Left forelimb (tissue), 1 donor: ENCODE measurements around the gene CHST3.
"Not testable (repeated sequence)": the region's sequence is repeated elsewhere in the genome, so short reads cannot be mapped to it uniquely, and the experiment has no call there.

ENCODE experiments used
- DNase-seq: peaks from one replicate; pipeline ENCODE4 v3.0.0-alpha.2; 2018; ENCODE audit warnings: low spot score

The CHST3 gene

DNA sequence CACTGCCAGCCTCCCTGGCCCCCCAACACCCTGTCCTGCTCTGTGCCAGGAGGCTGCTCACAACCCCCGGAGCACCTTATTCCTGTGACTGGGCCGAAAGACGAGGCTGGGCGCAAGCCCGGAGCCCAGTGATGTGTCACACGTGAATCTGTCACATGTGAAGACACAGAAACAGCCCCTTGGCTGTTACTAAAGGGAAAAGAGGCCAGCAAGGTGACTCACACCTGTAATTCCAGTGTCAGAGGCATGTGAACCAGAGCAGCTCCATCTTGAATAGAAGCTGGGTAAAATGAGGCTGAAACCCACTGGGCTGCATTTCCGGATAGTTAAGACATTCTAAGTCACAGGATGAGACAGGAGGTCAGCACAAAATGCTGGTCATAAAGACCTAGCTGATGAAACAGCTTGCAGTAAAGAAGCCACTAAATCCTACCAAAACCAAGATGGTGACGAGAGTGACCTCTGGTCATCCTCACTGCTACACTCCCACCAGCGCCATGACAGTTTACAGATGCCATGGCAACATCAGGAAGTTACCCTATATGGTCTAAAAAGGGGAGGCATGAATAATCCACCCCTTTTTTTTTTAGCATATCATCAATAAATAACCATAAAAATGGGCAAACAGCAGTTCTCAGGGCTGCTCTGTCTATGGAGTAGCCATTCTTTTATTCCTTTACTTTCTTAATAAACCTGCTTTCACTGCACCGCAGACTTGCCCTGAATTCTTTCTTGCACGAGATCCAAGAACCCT, 68.4 kb downstream of the CHST3 start:
- DNase-seq = not testable (repeated sequence)

DNA sequence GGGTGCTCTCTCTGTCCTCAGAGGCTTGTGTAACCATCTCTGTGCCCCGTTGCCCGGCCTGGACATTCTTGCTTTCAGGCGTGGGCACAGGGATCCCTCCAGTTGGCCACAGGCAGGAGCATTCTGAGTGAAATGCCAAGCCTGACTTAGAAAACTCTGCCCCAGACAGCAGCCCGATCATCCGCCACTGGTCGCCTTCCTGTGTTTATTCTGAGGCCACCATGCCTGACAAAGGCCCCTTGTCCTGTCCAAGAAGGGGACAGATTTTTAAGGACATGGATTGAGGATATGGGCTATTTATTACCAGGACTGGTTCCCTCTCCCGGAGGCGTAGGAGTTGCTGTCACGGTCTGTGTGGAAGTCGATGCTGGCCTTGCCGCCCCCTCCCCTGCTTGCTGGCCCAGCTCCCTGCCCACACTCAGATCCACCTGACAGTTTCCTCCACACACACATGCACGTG, 69.9 kb downstream of the CHST3 start:
- no peak for DNase-seq

DNA sequence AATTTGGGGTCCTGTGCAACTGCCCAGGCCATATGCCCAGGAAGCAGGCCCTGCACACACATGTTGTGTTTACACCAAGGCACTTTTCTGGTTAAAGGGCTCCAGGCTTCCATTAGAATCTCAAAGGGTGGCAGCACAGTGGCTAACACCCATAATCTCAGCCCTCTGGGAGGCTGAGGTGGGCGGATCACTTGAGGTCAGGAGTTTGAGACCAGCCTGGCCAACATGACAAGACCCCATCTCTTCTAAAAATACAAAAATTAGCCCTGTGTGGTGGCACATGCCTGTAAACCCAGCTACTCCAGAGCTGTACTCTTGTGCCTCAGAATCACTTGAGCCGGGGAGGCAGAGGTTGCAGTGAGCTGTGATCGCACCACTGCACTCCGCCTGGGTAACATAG, 70.6 kb downstream of the CHST3 start:
- no peak for DNase-seq

DNA sequence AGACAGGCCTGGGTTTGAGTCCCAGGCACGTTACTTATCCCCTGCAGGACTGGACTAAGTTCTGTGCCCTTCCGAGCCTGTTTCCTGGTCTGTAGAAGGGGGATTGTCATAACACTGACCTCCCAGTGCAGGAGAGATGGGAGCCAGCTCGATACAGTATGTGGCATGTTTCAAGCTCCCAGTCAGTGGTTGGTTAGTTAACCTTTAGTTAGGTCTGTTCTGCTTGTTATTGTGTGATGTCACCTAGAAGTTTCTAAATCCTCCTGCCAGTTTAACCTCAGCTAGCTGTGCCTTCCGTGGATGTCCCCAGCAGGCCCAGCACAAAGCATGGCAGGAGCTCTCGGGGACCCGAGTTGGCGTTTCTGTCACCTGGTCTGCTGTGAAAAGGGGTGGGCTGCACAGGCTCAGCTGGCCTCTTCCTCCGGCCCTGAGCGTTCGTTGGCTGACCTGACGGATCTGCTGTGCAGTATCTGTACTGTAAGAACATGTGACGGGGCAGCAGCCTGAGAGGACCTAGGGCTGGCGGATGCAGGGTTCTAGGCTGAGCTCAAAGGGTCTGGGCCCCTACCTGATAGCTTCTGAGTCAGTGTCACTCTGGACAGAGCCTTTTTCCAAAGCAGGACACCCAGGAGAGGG, 71.2 kb downstream of the CHST3 start:
- DNase-seq = no peak

DNA sequence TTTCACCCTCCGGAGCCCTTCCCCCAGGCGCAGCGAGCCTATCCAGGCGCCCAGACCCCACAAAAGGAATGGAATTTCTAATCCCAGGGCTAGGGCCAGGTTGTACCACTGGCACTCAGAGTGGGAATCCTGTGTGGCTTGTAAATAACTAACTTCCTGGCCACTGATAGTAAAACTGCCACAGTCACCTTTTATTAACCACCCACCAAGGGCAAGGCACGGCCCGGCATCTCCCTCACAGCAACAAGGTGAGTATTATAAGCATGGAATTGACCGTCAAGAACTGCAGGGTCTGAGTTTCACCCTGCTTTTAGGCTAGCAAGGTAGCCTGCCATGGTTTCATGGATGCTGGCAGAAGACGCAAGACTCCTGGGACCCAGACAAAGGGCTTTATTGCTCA, 73.1 kb downstream of the CHST3 start:
- DNase-seq = no peak

DNA sequence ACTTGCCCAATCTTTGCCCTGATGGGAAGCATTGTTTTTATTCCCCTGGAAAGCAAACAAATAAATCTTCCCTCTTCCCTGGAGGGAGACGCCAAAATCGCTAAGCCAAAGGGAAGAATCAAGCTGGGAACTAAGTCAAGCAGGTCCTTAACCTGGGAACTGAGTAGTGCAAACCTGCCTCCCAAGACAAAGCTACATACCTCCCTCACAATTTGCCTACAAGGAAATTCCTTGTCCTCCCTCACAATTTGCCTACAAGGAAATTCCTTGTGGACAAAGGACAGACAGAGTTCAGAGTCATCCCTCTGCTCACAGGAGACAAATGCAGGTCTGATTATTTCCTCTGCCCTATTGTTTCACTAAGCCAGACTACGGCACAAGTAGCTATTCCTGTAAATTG, 73.6 kb downstream of the CHST3 start:
- DNase-seq = no peak

DNA sequence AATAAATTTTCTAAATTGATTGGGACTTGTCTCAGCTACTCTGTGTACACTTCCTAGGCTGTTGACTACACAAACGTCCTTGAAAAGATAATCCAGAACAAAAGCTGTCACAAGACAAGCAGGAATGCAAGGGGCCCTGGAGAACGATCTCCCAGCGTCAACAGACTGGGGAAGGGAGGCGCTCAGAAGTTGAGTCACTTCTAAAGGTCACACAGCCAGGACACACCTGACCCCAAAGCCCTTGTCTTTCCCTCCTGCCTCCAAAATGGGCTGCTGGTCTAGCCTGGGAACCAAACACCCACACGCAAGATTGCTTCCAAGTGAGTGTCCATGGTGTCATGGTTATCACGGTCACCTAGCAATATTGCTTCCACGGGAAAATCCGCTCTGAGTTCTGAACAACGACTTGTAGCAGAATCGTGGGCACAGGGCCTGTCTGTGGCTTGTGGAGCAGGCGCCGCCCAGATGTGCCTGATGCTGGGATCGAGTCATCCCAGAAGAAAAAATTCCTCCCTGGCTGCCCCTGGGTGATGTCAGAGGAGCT, 74.3 kb downstream of the CHST3 start:
- no peak for DNase-seq

DNA sequence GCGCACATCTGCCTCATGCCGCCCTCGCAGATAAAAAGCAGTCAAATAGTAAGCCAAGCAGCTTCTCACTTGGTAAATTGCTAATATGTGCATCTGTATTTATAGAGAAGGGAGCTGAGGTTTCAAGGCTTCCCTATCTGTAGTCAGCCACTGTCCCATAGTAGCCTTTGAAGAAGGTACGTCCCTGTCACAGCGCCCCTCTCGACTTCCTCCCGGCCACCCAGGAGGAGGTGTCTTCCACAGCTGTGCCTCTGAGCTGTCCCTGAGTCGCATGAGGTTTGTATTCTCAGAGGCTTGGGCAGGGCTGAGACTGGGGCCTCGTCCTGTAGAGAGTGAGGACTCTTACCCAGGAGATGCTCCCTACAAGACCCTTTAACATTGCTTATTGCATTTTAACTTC, 75.2 kb downstream of the CHST3 start:
- DNase-seq = no peak

DNA sequence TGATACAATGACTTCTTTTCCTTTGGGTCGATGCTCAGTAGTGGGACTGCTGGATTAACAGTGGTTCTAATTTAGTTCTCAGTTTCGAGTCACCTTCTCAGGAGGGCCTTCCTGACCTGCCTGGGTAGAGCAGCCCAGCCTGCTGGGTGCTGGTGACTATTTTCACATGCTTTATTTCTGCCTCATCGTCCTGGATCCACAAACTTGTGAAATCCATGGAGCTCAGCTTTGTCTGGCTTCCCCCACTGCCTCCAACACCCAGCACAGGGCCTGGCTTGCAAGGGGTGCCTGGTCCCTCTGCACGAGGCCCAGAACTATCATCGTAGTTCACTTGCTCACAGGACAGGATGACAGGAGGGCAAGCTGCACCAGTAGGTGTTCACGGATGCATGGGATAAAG, 77.3 kb downstream of the CHST3 start:
- no peak for DNase-seq

DNA sequence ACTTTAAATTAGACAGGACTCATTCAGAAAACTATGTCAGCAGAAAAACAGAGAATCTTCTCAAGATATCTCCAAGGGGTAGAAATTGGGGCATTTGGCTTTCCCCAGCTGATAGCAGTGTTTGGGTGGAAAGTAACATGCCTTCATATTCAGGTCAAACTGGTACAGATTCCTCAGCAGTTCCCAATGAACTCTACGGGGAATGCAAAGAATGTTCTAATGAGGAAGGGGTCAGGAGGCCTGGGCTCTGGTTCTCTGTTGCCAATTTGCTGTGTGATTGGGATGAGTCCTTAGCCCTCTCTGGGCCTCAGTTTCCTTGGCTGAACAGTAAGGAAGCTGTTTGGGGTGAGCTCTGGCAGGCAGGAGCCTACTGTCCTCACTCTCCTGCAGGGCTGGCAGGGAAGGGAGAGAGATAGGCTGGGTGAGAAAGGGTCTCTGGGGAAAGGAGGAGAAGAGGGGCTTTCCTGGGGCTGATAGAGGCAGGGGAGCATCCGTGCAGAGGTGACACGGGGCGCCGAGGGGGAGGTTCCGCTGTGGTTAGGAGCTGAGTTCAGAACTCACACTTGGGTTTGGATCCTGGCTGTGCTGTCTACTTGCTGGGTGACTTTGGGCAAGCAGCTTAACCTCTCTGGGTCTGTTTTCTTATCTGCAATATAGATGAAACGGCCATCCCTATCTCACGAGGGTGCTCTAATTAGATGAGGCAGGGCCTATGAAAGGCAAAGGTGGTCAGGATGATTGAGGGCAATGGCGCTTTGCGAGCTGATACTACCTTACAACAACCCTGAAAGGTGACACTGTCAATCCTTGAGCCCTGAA, 79.0 kb downstream of the CHST3 start:
- DNase-seq = no peak

DNA sequence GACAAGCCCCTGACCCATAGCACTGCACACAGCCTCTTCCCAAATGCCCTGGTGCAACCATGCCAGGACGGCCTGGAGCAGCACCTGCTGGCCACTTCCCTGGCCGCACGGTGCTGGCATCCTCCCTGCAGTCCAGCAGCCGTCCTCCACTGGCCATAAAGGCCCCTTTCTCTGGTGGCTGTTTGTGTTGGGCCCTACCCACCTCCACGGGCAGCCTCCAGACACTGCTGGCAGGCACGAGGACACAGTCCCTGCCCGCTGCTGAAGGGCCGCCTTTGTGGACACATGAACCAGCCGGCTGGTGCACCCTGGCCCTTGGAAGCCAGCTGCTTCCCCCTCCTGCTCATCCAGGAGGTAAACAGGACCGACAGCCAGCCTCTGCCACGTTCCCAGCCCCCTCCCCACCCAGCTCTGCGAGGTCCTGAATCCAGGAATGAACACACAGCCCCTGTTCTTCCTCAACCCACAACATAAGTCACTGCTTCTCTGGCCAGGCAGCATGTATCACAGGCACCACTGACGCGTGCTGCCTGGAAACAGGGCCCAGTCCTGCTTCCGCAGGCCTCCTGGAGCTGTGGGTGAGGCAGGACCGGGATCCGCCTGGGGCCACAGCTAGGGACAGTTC, 80.3 kb downstream of the CHST3 start:
- no peak for DNase-seq

DNA sequence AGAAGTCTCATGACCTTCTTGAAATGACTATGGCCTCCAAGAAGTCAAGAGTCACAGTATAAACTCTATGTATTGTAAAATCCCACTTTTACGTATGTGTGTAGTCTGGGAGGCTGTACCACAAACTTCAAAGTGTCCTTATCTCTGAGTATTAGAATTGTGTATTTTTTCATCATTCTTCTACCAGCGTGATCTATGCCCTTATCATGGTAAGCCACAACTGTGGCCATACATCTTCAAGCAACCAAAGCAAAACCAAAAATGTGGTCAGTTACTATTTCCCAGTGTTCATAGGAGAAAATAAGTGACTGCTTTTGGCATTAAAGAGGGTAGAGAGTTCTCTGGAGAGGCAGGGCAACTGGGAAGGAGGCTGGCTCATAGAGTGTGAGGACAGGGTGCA, 81.4 kb downstream of the CHST3 start:
- no peak for DNase-seq

DNA sequence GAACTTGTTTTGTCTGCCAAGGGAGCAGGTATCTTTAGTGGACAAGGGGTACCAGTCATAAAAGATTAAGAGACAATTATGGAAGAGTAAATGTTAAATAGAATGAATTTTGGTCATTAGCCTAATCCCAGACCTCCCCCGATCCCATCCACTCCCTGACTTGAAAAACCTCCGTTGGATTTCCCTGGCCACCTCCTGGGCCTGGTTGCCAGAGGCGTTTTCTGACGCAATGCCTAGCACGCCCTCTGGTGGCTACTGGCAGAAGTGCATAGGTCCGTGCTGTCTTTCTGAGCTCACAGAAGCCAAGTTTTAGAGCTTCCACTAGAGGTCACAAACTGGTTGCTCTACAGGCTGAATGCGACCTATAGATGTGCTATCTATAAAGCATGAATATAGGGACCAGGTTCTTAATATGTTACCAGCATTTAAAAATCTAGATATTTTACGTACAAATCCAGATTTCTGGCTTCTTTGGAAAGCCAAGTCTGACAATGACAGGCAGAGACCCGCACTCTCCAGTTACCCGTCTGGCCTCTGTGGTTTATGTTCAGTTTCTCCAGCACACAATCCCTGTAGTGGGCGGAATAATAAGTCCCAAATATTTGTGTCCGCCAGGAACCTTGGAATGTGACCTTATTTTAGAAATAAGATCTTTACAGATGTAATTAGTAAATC, 84.4 kb downstream of the CHST3 start:
- DNase-seq = peak; percentile 95

DNA sequence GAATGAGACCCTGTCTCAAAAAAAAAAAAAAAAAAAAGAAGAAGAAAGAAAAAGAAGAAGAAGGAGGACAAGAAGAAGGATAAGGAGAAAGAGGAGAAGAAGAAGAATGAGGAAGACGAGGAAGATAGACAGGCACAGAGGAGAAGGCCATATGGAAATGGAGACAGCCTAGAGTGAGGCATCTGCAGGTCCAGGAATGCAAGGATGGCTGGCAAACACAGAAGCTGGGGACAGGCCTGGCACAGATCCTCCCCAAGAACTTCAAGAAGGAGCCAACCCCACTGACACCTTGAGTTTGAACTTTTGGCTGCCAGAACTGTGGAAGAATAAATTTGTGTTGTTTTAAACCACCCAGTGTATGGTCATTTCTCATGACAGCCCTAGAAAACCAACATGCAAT, 85.3 kb downstream of the CHST3 start:
- no peak for DNase-seq

DNA sequence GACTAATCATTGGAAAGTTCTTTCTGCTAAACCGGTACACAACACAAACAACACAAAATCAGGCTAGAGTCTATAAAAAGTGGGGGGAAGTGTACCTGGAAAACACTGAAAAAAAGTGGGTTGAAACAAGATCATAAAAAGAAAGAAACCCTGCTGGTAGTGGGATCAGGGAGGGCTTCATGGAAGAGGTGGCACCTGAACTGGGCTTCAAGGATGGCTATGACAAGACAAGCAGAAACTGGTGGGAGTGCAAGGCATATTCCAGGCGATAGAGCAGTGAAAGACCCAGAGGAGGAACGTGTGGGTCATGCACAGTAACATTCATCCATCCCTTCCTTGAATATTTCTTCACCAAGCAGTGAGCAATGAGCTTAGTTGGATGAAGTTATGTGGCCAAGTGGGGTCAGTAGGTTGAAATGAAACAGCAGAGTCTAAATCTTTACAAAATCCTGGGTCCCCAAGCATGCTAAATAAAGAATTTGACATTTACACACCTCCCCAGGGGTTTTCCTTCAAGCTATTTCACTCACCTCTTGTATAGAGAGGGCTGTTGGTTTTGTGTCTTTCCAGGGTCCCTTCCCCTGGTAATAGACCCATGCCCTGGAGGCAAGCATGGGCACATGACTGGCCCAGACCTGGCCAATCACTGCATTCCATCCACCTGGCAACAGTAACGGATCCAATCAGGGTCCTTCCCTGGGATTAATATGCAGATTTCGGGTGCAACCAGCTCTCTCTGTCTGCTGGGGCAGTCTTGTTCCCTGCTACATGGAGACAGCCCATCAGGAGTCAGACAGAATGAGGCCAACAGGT, 86.0 kb downstream of the CHST3 start:
- DNase-seq = no peak

DNA sequence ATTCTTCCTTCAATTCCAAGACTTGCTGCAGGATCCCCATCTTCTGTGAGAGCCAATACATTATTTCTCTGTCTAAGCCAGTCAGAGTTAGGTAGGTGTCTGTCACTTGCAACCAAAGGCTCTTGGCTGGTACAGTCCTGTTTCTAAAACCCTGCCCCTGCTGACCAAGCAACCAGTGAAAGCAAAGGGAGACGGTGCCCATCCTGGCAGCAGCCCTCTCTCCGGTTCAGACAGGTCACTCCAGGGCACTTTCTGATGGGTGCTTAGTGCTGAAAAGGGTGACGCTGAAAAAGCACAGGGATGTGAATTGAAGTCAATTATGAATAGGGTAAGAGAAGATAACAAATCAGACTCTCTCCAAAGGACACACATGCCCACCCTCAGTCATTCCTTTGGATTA, 86.7 kb downstream of the CHST3 start:
- no peak for DNase-seq

DNA sequence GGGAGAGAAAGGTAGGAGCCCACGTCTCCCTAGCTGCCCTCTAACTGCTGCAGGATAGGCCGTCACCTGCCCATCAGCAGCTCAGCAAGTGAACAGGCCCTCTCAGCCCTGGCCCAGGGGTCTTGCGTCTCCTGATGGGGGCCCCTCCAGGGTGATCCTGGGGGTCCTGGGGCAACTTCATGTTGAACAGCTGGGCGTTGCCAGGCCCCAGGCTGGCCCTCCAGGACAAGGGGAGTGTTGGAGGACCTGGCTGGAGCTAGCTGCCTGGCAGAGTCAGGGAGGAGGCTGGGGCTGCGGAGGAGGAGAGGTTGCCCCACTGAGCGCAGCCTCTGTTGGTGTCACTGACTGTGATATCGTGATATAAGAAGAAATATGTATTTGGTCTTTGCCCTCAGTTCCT, 89.5 kb downstream of the CHST3 start:
- DNase-seq = no peak

DNA sequence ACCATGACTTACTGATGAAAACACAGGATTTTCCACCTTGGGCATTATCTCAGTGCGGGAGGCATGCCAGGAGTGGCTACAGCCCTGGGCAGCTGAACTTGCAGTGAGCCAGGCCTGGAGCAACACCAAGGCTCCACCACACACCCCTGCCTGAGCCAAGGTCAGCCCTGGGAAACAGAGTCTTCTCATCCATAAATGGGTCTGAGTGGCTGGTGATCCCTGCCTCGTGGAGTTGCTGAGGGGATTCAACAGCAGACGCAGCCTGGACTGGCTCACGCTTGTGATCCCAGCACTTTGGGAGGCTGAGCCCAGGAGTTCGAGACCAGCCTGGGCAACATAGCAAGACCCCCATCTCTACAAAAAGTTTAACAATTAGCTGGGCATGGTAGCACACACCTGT, 91.9 kb downstream of the CHST3 start:
- DNase-seq = no peak

DNA sequence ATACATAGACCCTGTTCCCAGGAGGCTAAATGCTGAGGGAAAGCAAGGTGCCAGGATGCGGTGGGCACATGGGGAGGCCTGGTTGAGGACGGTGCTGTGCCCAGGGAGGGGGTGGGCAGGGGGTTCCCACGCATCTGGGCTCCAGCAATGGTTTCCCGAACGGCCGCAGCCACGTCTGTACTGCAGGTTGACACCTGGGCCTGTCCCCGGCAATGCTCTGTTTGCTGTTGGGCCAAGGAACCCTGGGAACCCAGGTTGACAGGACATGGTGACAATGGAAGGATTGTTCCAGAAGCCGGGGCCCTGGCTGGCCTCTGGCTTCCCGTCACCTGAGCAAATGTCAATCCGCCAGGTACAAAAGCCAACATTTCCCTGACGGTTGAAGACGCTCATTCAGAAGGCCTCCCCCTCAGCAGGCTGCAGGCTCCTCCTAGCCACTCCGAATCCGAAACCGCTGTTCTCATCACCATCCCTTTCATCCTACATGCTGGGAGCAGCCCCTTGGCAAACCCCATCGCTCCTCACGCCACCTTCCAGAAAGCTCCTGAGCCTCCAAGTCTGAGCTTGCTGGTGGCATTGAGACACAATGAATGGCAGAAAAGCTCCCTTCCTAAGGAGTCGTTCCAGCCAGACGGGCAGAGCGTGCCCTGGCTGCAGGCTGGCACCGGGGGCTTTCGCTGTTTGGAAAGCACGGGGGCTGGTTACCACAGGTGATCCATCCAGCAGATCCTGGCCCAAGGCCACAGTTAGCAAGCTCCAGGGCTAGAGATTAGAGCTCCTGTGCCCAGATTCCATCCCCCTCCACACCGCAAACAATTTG, 92.9 kb downstream of the CHST3 start:
- no peak for DNase-seq

DNA sequence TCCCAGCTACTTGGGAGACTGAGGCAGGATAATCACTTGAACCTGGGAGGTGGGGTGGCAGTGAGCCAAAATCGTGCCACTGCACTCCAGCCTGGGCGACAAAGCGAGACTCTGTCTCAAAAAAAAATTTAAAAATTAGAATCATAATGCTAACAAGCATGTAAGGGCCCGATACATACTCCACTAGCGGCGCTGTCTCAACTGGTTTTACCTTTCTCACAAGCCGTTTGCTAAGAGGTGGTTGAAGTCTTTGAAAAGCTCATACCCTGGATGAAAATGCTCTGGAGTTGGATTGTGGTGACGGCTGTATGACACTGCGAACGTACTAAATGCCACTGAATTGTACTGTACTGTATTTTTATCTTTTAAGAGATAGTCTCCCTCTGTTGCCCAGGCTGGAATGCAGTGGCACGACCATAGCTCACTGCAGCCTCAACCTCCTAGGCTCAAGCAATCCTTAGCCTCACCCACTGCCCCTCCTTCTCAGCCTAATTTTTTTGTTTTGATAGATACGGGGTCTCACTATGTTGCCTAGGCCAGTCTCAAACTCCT, 94.2 kb downstream of the CHST3 start:
- no peak for DNase-seq
